HEK293 (cell line): ENCODE results near the gene PTPN9.
A peak's percentile ranks its signal among the peaks of the same experiment; 100 is the strongest.

Experiments
- GLIS1 ChIP-seq: fragments of 450-650 bp; formaldehyde crosslinking; IDR thresholded peaks from 2 replicates; pipeline ENCODE4 v1.5.1; 2016; ENCODE audit warnings: missing biosample characterization, missing genetic modification characterization
- HOXD13 ChIP-seq: sonication (generic); formaldehyde crosslinking; IDR thresholded peaks from 2 replicates; pipeline ENCODE4 v1.8.0; 2022; ENCODE audit warnings: missing genetic modification reagents, borderline replicate concordance
- IKZF3 ChIP-seq: fragments of 450-650 bp; IDR thresholded peaks from 2 replicates; pipeline ENCODE4 v1.5.0; 2018; ENCODE audit warnings: missing biosample characterization, mild to moderate bottlenecking, missing genetic modification characterization, moderate library complexity
- KLF8 ChIP-seq: fragments of 450-650 bp; formaldehyde crosslinking; IDR thresholded peaks from 2 replicates; pipeline ENCODE4 v1.5.1; 2016; ENCODE audit warnings: missing biosample characterization, missing genetic modification characterization
- SETDB1 ChIP-seq: IDR thresholded peaks from one replicate; pipeline ENCODE4 v1.6.1; 2017; ENCODE audit warnings: mild to moderate bottlenecking, low read length, moderate library complexity, mixed read lengths; ENCODE audit not compliant: insufficient read length
- TRIM28 ChIP-seq: IDR thresholded peaks from 2 replicates; pipeline ENCODE4 v1.6.1; 2011; ENCODE audit warnings: low read length, control low read depth, borderline replicate concordance
- WT1 ChIP-seq: fragments of 450-650 bp; formaldehyde crosslinking; IDR thresholded peaks from 2 replicates; pipeline ENCODE4 v1.5.1; 2016; ENCODE audit warnings: missing biosample characterization, missing genetic modification characterization
- YY1 ChIP-seq: fragments of 450-650 bp; formaldehyde crosslinking; IDR thresholded peaks from 2 replicates; pipeline ENCODE4 v1.5.1; 2018; ENCODE audit warnings: missing biosample characterization, missing genetic modification characterization
- YY2 ChIP-seq: fragments of 450-650 bp; formaldehyde crosslinking; IDR thresholded peaks from 2 replicates; pipeline ENCODE4 v1.5.1; 2016; ENCODE audit warnings: missing biosample characterization, missing genetic modification characterization
- ZBTB17 ChIP-seq: fragments of 450-650 bp; formaldehyde crosslinking; IDR thresholded peaks from 2 replicates; pipeline ENCODE4 v1.5.1; 2016; ENCODE audit warnings: missing biosample characterization, missing genetic modification characterization
- ZFP69B ChIP-seq: fragments of 450-650 bp; formaldehyde crosslinking; IDR thresholded peaks from 2 replicates; pipeline ENCODE4 v1.5.1; 2016; ENCODE audit warnings: missing biosample characterization, missing genetic modification characterization
- ZNF10 ChIP-seq: fragments of 450-650 bp; formaldehyde crosslinking; IDR thresholded peaks from 2 replicates; pipeline ENCODE4 v1.5.1; 2017; ENCODE audit warnings: missing biosample characterization, missing genetic modification characterization
- ZNF138 ChIP-seq: fragments of 450-650 bp; formaldehyde crosslinking; IDR thresholded peaks from 2 replicates; pipeline ENCODE4 v1.5.1; 2016; ENCODE audit warnings: missing biosample characterization, missing genetic modification characterization, borderline replicate concordance
- ZNF404 ChIP-seq: fragments of 450-650 bp; formaldehyde crosslinking; IDR thresholded peaks from 2 replicates; pipeline ENCODE4 v1.5.1; 2017; ENCODE audit warnings: missing biosample characterization, missing genetic modification characterization
- ZNF521 ChIP-seq: fragments of 450-650 bp; formaldehyde crosslinking; IDR thresholded peaks from 2 replicates; pipeline ENCODE4 v1.5.1; 2017; ENCODE audit warnings: missing biosample characterization, mild to moderate bottlenecking, missing genetic modification characterization
- ZNF548 ChIP-seq: fragments of 450-650 bp; formaldehyde crosslinking; IDR thresholded peaks from 2 replicates; pipeline ENCODE4 v1.5.1; 2016; ENCODE audit warnings: missing biosample characterization, missing genetic modification characterization
- ZNF549 ChIP-seq: fragments of 450-650 bp; IDR thresholded peaks from 2 replicates; pipeline ENCODE4 v1.5.1; 2018; ENCODE audit warnings: missing biosample characterization, missing genetic modification characterization, mild to moderate bottlenecking, inconsistent platforms, moderate library complexity
- ZNF555 ChIP-seq: fragments of 450-650 bp; formaldehyde crosslinking; conservative IDR thresholded peaks from 2 replicates; pipeline ENCODE4 v1.5.1; 2017; ENCODE audit warnings: missing biosample characterization, mild to moderate bottlenecking, missing genetic modification characterization, inconsistent platforms
- ZNF624 ChIP-seq: fragments of 450-650 bp; formaldehyde crosslinking; IDR thresholded peaks from 2 replicates; pipeline ENCODE4 v1.5.1; 2017; ENCODE audit warnings: missing biosample characterization, missing genetic modification characterization
- ZNF629 ChIP-seq: fragments of 450-650 bp; formaldehyde crosslinking; IDR thresholded peaks from 2 replicates; pipeline ENCODE4 v1.5.1; 2017; ENCODE audit warnings: missing biosample characterization, missing genetic modification characterization
- ZNF768 ChIP-seq: fragments of 450-650 bp; formaldehyde crosslinking; IDR thresholded peaks from 2 replicates; pipeline ENCODE4 v1.5.1; 2018; ENCODE audit warnings: missing biosample characterization, mild to moderate bottlenecking, missing genetic modification characterization
- ZSCAN23 ChIP-seq: fragments of 450-650 bp; formaldehyde crosslinking; IDR thresholded peaks from 2 replicates; pipeline ENCODE4 v1.5.1; 2016; ENCODE audit warnings: missing biosample characterization, missing genetic modification characterization
- TF ChIP-seq, protein P1 (sequence below): fragments of 450-650 bp; formaldehyde crosslinking; conservative IDR thresholded peaks from 2 replicates; pipeline ENCODE4 v1.5.1; 2016; ENCODE audit warnings: low read depth, missing biosample characterization, missing genetic modification characterization
- TF ChIP-seq, protein P2 (sequence below): fragments of 450-650 bp; IDR thresholded peaks from 2 replicates; pipeline ENCODE4 v1.5.1; 2018; ENCODE audit warnings: missing biosample characterization, missing genetic modification characterization
- TF ChIP-seq, protein P3 (sequence below): fragments of 450-650 bp; formaldehyde crosslinking; IDR thresholded peaks from 2 replicates; pipeline ENCODE4 v1.5.1; 2016; ENCODE audit warnings: missing biosample characterization, missing genetic modification characterization
- TF ChIP-seq, protein P4 (sequence below): fragments of 450-650 bp; formaldehyde crosslinking; IDR thresholded peaks from 2 replicates; pipeline ENCODE4 v1.5.1; 2016; ENCODE audit warnings: missing biosample characterization, missing genetic modification characterization
- TF ChIP-seq, protein P5 (sequence below): fragments of 450-650 bp; formaldehyde crosslinking; IDR thresholded peaks from 2 replicates; pipeline ENCODE4 v1.5.1; 2016; ENCODE audit warnings: missing biosample characterization, missing genetic modification characterization, low read depth
- TF ChIP-seq, protein P6 (sequence below): fragments of 450-650 bp; formaldehyde crosslinking; IDR thresholded peaks from 2 replicates; pipeline ENCODE4 v1.5.1; 2016; ENCODE audit warnings: missing biosample characterization, missing genetic modification characterization

PTPN9 gene

DNA sequence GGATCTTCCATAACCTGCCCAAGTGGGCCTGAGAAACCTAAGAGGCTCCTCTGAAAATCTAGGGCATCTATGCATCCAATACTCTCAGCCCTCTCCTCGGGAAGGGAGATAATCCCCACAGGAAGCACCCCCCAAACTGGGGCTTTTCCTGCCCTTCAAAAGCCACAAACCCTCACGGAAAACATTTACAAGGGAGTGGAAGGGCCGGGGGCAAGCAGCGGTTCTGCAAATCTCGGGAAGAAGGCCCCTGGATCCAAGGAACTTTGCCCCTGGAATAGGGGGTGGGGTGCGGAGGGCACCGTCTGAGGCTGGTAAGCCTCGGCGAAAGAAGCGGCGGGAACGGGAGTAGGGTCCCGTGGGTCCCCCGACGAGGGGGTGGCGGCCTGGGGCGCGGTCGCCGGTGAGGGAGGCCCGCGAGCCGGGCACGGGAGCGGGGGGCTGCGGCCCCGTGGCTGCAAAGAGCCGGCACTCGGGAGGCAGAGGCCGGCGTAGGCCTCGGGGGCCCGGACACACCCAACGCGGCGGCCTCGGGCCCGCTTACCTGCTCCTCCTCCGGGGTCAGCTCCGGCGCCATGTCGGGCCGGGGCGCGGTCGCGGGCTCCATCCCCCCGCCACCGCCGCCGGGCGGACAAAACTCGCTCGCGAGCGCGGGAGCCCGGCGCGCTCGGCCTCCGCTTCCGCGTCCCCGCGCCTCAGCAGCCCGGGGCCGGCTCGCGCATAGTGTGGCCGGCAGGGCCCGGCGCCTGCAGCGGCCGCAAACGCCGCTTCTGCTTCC is 755 bp downstream of the PTPN9 start (continued):
- TF ChIP-seq, protein P1, sequence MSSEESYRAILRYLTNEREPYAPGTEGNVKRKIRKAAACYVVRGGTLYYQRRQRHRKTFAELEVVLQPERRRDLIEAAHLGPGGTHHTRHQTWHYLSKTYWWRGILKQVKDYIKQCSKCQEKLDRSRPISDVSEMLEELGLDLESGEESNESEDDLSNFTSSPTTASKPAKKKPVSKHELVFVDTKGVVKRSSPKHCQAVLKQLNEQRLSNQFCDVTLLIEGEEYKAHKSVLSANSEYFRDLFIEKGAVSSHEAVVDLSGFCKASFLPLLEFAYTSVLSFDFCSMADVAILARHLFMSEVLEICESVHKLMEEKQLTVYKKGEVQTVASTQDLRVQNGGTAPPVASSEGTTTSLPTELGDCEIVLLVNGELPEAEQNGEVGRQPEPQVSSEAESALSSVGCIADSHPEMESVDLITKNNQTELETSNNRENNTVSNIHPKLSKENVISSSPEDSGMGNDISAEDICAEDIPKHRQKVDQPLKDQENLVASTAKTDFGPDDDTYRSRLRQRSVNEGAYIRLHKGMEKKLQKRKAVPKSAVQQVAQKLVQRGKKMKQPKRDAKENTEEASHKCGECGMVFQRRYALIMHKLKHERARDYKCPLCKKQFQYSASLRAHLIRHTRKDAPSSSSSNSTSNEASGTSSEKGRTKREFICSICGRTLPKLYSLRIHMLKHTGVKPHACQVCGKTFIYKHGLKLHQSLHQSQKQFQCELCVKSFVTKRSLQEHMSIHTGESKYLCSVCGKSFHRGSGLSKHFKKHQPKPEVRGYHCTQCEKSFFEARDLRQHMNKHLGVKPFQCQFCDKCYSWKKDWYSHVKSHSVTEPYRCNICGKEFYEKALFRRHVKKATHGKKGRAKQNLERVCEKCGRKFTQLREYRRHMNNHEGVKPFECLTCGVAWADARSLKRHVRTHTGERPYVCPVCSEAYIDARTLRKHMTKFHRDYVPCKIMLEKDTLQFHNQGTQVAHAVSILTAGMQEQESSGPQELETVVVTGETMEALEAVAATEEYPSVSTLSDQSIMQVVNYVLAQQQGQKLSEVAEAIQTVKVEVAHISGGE (tag by site-specific recombination) = 0 out of 2 replicates have a peak, but pooled peaks have one; percentile 47
- TF ChIP-seq IKZF3 (peak; percentile 56), ZNF549 (tag by site-specific recombination) (no peak), GLIS1 (no peak), SETDB1 (no peak), ZFP69B (tag by site-specific recombination) (no peak), ZNF404 (tag by site-specific recombination) (no peak), ZNF548 (tag by site-specific recombination) (no peak), WT1 (tag by site-specific recombination) (no peak), YY1 (peak; percentile 32; the same call in 1 of the 2 replicates), ZNF624 (tag by site-specific recombination) (no peak), ZNF521 (tag by site-specific recombination) (no peak), ZNF768 (tag by site-specific recombination) (no peak), ZSCAN23 (tag by site-specific recombination) (no peak), YY2 (no peak), ZNF138 (tag by site-specific recombination) (no peak), ZNF10 (tag by site-specific recombination) (no peak), ZNF629 (tag by site-specific recombination) (no peak), ZBTB17 (no peak), HOXD13 (no peak), ZNF555 (tag by site-specific recombination) (no peak), TRIM28 (no peak), KLF8 (peak; percentile 22; the same call in 1 of the 2 replicates)
- TF ChIP-seq, protein P2, sequence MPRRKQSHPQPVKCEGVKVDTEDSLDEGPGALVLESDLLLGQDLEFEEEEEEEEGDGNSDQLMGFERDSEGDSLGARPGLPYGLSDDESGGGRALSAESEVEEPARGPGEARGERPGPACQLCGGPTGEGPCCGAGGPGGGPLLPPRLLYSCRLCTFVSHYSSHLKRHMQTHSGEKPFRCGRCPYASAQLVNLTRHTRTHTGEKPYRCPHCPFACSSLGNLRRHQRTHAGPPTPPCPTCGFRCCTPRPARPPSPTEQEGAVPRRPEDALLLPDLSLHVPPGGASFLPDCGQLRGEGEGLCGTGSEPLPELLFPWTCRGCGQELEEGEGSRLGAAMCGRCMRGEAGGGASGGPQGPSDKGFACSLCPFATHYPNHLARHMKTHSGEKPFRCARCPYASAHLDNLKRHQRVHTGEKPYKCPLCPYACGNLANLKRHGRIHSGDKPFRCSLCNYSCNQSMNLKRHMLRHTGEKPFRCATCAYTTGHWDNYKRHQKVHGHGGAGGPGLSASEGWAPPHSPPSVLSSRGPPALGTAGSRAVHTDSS (tag by site-specific recombination) = no peak
- TF ChIP-seq, protein P3, sequence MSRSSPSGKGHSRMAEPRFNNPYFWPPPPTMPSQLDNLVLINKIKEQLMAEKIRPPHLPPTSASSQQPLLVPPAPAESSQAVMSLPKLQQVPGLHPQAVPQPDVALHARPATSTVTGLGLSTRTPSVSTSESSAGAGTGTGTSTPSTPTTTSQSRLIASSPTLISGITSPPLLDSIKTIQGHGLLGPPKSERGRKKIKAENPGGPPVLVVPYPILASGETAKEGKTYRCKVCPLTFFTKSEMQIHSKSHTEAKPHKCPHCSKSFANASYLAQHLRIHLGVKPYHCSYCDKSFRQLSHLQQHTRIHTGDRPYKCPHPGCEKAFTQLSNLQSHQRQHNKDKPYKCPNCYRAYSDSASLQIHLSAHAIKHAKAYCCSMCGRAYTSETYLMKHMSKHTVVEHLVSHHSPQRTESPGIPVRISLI (tag by site-specific recombination) = no peak
- TF ChIP-seq, protein P4, sequence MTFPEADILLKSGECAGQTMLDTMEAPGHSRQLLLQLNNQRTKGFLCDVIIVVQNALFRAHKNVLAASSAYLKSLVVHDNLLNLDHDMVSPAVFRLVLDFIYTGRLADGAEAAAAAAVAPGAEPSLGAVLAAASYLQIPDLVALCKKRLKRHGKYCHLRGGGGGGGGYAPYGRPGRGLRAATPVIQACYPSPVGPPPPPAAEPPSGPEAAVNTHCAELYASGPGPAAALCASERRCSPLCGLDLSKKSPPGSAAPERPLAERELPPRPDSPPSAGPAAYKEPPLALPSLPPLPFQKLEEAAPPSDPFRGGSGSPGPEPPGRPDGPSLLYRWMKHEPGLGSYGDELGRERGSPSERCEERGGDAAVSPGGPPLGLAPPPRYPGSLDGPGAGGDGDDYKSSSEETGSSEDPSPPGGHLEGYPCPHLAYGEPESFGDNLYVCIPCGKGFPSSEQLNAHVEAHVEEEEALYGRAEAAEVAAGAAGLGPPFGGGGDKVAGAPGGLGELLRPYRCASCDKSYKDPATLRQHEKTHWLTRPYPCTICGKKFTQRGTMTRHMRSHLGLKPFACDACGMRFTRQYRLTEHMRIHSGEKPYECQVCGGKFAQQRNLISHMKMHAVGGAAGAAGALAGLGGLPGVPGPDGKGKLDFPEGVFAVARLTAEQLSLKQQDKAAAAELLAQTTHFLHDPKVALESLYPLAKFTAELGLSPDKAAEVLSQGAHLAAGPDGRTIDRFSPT = peak; percentile 44; the same call in 1 of the 2 replicates
- TF ChIP-seq, protein P5, sequence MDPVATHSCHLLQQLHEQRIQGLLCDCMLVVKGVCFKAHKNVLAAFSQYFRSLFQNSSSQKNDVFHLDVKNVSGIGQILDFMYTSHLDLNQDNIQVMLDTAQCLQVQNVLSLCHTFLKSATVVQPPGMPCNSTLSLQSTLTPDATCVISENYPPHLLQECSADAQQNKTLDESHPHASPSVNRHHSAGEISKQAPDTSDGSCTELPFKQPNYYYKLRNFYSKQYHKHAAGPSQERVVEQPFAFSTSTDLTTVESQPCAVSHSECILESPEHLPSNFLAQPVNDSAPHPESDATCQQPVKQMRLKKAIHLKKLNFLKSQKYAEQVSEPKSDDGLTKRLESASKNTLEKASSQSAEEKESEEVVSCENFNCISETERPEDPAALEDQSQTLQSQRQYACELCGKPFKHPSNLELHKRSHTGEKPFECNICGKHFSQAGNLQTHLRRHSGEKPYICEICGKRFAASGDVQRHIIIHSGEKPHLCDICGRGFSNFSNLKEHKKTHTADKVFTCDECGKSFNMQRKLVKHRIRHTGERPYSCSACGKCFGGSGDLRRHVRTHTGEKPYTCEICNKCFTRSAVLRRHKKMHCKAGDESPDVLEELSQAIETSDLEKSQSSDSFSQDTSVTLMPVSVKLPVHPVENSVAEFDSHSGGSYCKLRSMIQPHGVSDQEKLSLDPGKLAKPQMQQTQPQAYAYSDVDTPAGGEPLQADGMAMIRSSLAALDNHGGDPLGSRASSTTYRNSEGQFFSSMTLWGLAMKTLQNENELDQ (tag by site-specific recombination) = no peak
- TF ChIP-seq, protein P6, sequence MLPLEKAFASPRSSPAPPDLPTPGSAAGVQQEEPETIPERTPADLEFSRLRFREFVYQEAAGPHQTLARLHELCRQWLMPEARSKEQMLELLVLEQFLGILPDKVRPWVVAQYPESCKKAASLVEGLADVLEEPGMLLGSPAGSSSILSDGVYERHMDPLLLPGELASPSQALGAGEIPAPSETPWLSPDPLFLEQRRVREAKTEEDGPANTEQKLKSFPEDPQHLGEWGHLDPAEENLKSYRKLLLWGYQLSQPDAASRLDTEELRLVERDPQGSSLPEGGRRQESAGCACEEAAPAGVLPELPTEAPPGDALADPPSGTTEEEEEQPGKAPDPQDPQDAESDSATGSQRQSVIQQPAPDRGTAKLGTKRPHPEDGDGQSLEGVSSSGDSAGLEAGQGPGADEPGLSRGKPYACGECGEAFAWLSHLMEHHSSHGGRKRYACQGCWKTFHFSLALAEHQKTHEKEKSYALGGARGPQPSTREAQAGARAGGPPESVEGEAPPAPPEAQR = no peak
